AG04449 (cell line): ENCODE data around the gene AGMO.
A peak's percentile ranks its signal among the peaks of the same experiment; 100 is the strongest.

Source experiments
- CTCF ChIA-PET: fragments of 350-600 bp; formaldehyde crosslinking; extraction: SDS; loops from one replicate; lab custom pipeline; 2021; ENCODE audit warnings: antibody characterized with exemption; lab: Yijun Ruan, JAX
- POLR2A ChIA-PET: fragments of 400-600, 350-600 bp; formaldehyde crosslinking; extraction: SDS; loops from one replicate; lab custom pipeline; 2020; ENCODE audit warnings: antibody characterized with exemption, inconsistent platforms; lab: Yijun Ruan, JAX
- DNase-seq: peaks from one replicate; pipeline ENCODE4 v3.0.0-alpha.2; 2010; ENCODE audit warnings: low read depth, low spot score
- H3K4me3 ChIP-seq: 2 replicates; pipeline ENCODE4 v1.5.1; 2011; ENCODE audit warnings: low read depth, mild to moderate bottlenecking, control low read depth, low read length
- TF ChIP-seq, protein P1 (sequence below): IDR thresholded peaks from one replicate; pipeline ENCODE4 v1.5.1; 2011; ENCODE audit warnings: mild to moderate bottlenecking, moderate library complexity, low read length, control low read depth, inconsistent platforms; ENCODE audit not compliant: insufficient read depth; ENCODE audit errors: missing control alignments

AGMO gene

DNA sequence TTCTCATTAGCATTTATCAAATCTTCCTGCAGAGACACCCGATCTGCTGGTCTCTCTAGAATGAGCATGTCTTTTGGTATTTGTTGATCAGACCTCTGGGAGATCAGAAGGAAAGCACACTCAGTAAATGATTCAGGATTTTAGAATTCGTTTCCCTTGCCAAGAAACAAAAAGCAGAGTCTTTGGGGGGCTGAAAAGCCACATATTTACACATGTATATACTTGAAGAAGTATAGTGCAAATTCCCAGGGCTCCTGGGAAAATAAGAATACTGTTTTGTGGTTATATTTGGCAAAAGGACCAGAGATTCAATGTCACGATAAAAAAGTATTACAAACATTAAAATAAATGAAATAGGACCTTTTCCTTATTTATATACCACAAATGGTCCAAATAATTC, 100.2 kb downstream of the AGMO start:
- ChIA-PET POLR2A (no interaction called here), CTCF (interaction anchor here (0.8 to 1.2 kb wide), 4 partner anchors 8 to 38 kb away, joined by 3 read pairs; no protein-coding TSS in a partner anchor)
- DNase-seq = peak; percentile 88
- TF ChIP-seq, protein P1, sequence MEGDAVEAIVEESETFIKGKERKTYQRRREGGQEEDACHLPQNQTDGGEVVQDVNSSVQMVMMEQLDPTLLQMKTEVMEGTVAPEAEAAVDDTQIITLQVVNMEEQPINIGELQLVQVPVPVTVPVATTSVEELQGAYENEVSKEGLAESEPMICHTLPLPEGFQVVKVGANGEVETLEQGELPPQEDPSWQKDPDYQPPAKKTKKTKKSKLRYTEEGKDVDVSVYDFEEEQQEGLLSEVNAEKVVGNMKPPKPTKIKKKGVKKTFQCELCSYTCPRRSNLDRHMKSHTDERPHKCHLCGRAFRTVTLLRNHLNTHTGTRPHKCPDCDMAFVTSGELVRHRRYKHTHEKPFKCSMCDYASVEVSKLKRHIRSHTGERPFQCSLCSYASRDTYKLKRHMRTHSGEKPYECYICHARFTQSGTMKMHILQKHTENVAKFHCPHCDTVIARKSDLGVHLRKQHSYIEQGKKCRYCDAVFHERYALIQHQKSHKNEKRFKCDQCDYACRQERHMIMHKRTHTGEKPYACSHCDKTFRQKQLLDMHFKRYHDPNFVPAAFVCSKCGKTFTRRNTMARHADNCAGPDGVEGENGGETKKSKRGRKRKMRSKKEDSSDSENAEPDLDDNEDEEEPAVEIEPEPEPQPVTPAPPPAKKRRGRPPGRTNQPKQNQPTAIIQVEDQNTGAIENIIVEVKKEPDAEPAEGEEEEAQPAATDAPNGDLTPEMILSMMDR = no peak
- H3K4me3 ChIP-seq = no peak overlapping the region

DNA sequence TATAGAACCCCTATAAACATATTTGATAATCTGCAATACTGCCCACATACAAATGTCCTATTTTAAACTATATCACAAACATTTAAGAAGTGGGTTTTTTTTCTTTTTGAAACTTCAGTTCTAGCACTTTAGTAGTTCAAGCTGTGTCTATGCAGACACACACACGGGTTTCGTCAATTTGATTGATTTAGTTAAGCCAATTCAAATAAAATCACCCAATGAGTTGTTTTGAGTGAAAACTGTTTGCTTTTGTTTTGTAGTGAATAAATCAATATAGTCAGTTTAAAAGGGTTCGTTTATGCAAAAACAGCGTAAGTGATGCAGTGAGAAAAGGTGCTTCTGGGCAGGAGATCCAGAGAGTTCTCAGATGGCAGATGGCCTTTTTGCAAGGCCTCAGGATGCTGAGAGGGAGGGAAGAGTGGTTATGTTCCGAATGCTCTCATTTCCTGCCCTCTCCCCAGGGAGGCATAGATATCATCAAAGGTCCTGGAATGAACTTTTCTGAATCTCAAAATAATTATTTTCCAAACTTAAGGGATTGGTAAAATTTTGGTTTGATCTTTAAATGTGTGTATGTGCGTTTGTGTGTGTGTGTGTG, 102.7 kb downstream of the AGMO start:
- TF ChIP-seq, protein P1 = no peak
- no peak for DNase-seq
- ChIA-PET POLR2A (no interaction called here), CTCF (no interaction called here)
- H3K4me3 ChIP-seq = no peak overlapping the region

DNA sequence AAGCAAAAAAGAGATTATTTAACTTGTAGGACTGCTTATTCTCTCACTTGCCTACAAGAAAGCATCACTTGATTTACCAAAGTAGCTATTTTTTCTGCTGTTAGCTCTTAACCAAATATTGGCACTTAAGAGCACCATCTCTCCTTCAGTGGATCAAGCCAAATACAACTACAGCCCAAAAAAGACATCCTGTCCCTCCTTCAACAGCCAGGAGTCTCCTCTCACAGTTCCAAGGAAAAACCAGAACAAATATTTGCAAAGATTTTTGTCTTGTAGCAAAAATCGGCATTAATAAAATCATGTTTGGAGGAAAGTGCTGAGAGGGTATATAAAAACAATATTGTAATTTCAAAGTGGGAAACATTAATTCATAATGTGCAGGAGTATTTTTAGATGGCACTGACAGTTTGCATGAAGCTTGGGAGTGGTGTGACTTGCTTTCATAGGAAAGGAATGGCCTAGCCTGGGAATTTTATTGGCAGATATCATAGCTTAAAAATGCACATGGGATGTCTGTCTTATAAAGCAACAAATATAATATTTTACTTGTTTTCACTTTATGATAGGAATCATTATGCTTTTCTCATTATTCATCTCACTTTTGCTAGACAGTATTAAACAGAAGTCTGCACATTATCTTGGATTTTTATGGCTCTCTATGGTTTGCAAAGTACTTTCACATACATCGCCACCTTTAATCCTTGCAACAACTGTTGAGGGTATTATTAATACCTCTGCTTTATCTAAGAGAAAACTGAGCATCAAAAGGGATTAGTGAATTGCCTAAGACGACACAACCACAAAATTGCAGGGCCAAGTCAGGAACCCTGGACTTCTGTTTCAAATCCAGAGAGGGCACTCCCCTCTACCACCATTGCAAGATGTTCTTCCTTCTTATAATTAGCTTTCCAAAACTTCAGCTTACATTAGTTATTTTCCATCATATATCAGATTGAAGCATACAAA, 103.5 kb downstream of the AGMO start:
- H3K4me3 ChIP-seq = no peak overlapping the region
- TF ChIP-seq, protein P1 = no peak
- DNase-seq = no peak
- ChIA-PET CTCF (no interaction called here), POLR2A (no interaction called here)

DNA sequence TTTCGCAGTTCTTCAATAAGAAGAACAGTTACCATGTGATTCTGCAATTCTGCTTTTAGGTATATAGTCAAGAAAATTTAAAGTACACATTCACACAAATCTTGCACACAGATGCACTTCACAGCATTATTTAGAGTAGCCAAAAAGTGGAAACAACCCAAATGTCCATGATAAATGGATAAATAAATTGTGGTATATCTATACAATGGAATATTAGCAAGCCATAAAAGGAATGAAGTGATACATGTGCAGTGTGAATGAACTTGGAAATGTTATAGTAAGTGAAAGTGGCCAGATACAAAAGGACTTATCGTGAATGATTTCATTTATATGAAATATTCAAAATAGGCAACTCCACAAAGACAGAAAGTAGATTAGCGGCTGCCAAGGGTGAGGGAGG, 109.1 kb downstream of the AGMO start:
- TF ChIP-seq, protein P1 = no peak
- no peak overlapping the region for H3K4me3 ChIP-seq
- ChIA-PET POLR2A (no interaction called here), CTCF (interaction anchor here (1.3 kb wide), 1 partner anchor 9 kb away, joined by 3 read pairs; no protein-coding TSS in a partner anchor)
- no peak for DNase-seq

DNA sequence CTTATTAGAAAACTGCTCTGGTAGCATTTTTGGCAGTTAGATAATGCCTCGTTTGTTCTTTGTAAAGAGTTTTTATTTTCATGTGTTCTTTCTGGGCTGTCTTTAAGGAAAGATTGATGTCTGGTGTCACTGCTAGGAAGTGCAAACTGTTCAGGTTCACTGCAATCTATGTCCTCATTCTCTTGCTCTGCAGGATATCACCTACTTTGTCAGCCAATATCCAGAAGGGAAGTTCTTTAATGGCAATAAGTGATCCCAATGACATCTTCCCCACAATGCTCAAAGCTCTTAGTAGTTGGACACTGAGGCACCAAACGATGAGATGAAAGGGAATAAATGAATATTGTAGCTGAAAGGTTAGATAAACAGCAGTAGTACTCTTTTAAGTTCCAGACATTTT, 115.1 kb downstream of the AGMO start:
- ChIA-PET POLR2A (no interaction called here), CTCF (no interaction called here)
- DNase-seq = no peak
- H3K4me3 ChIP-seq = no peak overlapping the region
- TF ChIP-seq, protein P1 = no peak

DNA sequence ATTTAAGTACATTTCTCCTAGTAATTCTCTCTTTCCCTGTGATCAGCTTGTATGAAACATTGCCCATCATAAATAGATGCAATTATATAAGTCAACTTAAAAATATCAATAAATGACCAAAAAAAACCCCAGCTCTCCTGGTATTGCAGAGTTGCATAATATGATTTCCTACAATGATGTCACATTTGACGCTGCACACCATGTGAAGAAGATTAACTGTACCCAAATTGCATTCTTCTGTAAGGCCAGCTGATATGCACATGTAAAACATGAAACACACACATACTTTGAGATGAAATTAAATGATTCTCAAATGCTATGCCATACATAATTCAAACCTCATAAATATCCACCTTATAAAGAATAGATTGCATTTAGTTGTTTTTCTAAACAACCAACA, 115.5 kb downstream of the AGMO start:
- ChIA-PET POLR2A (no interaction called here), CTCF (no interaction called here)
- no peak for DNase-seq
- TF ChIP-seq, protein P1 = no peak
- no peak overlapping the region for H3K4me3 ChIP-seq
